Testis (tissue), 3 donors: Measurements from ENCODE around the gene HMX2. TPM values are rescaled to one million over a fixed set of nuclear protein-coding genes. Genes with fewer than 3 reads are reported as not detected.

Source experiments
- DNase-seq: peaks from one replicate; pipeline ENCODE4 v3.0.0-alpha.2; 2019
- H3K27ac ChIP-seq, 2 donors: fragments of 200-600 bp; sonication (generic); one replicate each; pipeline ENCODE4 v1.5.1; 2019
- H3K27me3 ChIP-seq: fragments of 200-600 bp; sonication (generic); one replicate; pipeline ENCODE4 v1.5.1; 2019
- H3K36me3 ChIP-seq: fragments of 200-600 bp; sonication (generic); one replicate; pipeline ENCODE4 v1.5.1; 2017; ENCODE audit warnings: low read depth; ENCODE audit errors: missing control alignments
- H3K4me1 ChIP-seq: fragments of 200-600 bp; sonication (generic); one replicate; pipeline ENCODE4 v1.5.1; 2019
- H3K4me3 ChIP-seq, 2 donors: fragments of 200-600 bp; sonication (generic); one replicate each; pipeline ENCODE4 v1.5.1; 2017 to 2019
- H3K9me3 ChIP-seq: fragments of 200-600 bp; sonication (generic); one replicate; pipeline ENCODE4 v1.5.1; 2017
- POLR2A ChIP-seq: fragments of 450-650 bp; IDR thresholded peaks from one replicate; pipeline ENCODE4 v1.6.1; 2017; ENCODE audit warnings: antibody characterized with exemption, mild to moderate bottlenecking, moderate library complexity
- WGBS, 2 donors: methylation state at CpG; one replicate each; pipeline ENCODE4 v1.1.5; 2018; 5-methylcytosine and 5-hydroxymethylcytosine counted together
- intact Hi-C: fragments of 100-400 bp; cut with DNase I; formaldehyde crosslinking; loops from one replicate; pipeline ENCODE4 v1.15.1; 2023; ENCODE audit warnings: low total_unique reads
- polyA plus RNA-seq: library from polyadenylated mRNA; stranded (reverse); fragments of 350-450 nt; fragmentation: Illumina TruSeq; extraction: RNeasy Lipid Tissue Mini Kit (QIAGEN cat#74804); gene quantifications from one replicate; pipeline ENCODE4 v1.2.3, GENCODE V29; 2014; ENCODE audit warnings: low read depth, low replicate concordance; ENCODE audit not compliant: insufficient read depth
- total RNA-seq, 2 donors: library from RNA; depleted of rRNA; stranded (reverse); fragments of >200 nt; gene quantifications; one replicate each; pipeline ENCODE4 v1.2.3, GENCODE V29; 2016
- TF ChIP-seq, protein P1 (sequence below), 3 experiments: fragments of 450-650 bp in 2 of 3; fragments of 200-600 bp in 1 of 3; sonication (generic) in 1 of 3; IDR thresholded peaks; one replicate each; pipeline ENCODE4 v1.5.1; 2016 to 2019; ENCODE audit warnings: antibody characterized with exemption in 3 of 3, mild to moderate bottlenecking in 2 of 3, moderate library complexity in 1 of 3

HMX2 gene
- total and polyA plus RNA-seq, 3 donors from 2014 or later: 0.19 to 0.47 TPM; not detected in 1

DNA sequence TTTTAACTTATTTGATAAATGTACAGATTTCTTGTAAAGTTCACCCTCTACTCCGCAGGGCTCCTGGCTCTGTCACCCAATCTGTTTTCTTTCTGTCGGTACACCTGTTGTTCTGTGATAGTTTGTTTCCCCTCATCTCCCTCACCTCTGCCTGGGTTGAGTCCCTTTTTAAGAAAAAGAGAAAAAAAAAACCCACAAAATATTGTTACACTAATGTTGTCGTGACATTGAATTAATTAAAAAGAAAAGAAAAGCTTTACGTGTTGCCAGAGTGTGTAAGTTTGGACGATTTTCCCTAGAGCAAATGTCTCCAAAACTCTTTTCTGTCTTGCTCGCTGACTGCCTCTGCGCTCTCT, 8.8 kb upstream of the HMX2 start:
- Histone ChIP-seq H3K36me3 (no peaks in the 10 kb centered on the region), H3K27me3 (peaks cover 17% of the 10 kb centered on the region), H3K4me3 (no peak overlapping the region), H3K4me1 (peaks cover 10% of the 10 kb centered on the region), H3K9me3 (no peaks in the 10 kb centered on the region), H3K27ac (no peak overlapping the region)
- WGBS, 2 donors: 7 to 11% methylated on average over 7 of the region's 7 CpGs
- TF ChIP-seq, protein P1, sequence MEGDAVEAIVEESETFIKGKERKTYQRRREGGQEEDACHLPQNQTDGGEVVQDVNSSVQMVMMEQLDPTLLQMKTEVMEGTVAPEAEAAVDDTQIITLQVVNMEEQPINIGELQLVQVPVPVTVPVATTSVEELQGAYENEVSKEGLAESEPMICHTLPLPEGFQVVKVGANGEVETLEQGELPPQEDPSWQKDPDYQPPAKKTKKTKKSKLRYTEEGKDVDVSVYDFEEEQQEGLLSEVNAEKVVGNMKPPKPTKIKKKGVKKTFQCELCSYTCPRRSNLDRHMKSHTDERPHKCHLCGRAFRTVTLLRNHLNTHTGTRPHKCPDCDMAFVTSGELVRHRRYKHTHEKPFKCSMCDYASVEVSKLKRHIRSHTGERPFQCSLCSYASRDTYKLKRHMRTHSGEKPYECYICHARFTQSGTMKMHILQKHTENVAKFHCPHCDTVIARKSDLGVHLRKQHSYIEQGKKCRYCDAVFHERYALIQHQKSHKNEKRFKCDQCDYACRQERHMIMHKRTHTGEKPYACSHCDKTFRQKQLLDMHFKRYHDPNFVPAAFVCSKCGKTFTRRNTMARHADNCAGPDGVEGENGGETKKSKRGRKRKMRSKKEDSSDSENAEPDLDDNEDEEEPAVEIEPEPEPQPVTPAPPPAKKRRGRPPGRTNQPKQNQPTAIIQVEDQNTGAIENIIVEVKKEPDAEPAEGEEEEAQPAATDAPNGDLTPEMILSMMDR (IDR thresholded peaks at IDR 0.05): no peak
- TF ChIP-seq POLR2A: no peak
- intact Hi-C loops: loop anchor here (5.0 kb wide), 1 partner anchor 418 kb away; no protein-coding TSS in a partner anchor
- no peak for DNase-seq

DNA sequence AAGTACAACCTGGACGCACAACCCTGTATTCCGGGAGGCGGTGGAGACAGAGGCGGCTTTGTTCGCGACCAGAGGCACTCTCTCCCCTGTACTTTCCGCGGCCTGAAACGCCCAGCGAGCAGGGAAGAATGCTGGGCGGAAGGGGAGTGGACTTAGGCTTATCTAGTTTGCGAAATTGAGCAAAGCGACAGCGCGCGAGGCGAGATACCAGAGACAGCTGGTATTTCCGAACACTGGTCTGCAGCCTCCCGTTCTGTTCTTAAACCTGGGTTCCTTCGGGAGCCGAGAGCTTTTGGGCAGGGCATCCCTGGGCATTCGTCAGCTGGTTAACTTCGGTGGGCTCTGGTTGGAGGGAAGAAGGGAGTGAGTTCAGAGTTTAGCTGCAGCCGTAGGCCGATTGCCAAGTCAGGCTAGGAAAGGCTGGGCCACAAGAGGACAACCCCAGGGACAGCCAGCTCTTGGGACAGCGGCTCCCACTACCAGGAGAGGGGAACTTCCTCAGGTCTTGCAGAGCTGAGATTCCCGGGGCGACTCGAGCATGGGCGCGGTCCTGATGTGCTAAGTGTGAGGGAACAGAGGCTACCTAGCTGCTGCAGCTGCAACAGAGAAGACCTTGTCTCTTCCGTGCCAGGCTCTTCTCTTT, 8.3 kb upstream of the HMX2 start:
- intact Hi-C loops: loop anchor here (5.0 kb wide), 1 partner anchor 418 kb away; no protein-coding TSS in a partner anchor
- Histone ChIP-seq H3K27ac (no peak overlapping the region), H3K36me3 (no peaks in the 10 kb centered on the region), H3K27me3 (peaks cover 21% of the 10 kb centered on the region), H3K4me1 (peaks cover 10% of the 10 kb centered on the region), H3K4me3 (no peak overlapping the region), H3K9me3 (no peaks in the 10 kb centered on the region)
- TF ChIP-seq, protein P1 (IDR thresholded peaks at IDR 0.05): no peak
- TF ChIP-seq POLR2A: no peak
- 3 to 7% methylated on average over 15 to 32 of the region's 32 CpGs for WGBS, 2 donors
- peak; percentile 76 for DNase-seq

- peaks cover 21% of the 10 kb centered on the region for H3K27me3 ChIP-seq
- TF ChIP-seq, protein P1 (IDR thresholded peaks at IDR 0.05): no peak
- TF ChIP-seq POLR2A: no peak
- H3K36me3 ChIP-seq: no peaks in the 10 kb centered on the region
- intact Hi-C loops: no loop called here
- DNase-seq: no peak
- no peak overlapping the region for H3K4me3 ChIP-seq
- H3K4me1 ChIP-seq: peaks cover 7% of the 10 kb centered on the region
- H3K9me3 ChIP-seq: no peaks in the 10 kb centered on the region
- WGBS, 2 donors: 5 to 7% methylated on average over 39 to 43 of the region's 43 CpGs
- no peak overlapping the region for H3K27ac ChIP-seq
These were observed 7.6 kb upstream of the HMX2 start for GRCh38 chr10:123140164-123140982.

- intact Hi-C loops: no loop called here
These were observed 6.9 kb upstream of the HMX2 start for GRCh38 chr10:123140983-123141390.

More at GRCh38 chr10:123140983-123141390, 6.9 kb upstream of the HMX2 start:
- 15 to 22% methylated on average over 5 to 6 of the region's 6 CpGs for whole genome bisulfite sequencing, 2 donors
- DNase-seq: no peak
- Histone ChIP-seq H3K27me3 (peaks cover 21% of the 10 kb centered on the region), H3K36me3 (no peaks in the 10 kb centered on the region), H3K4me3 (no peak overlapping the region), H3K27ac (no peak overlapping the region), H3K9me3 (no peaks in the 10 kb centered on the region), H3K4me1 (peaks cover 6% of the 10 kb centered on the region)
- TF ChIP-seq POLR2A: no peak
- TF ChIP-seq, protein P1 (IDR thresholded peaks at IDR 0.05): no peak
